Keratinocyte (primary cell): Measurements from ENCODE around the gene ZNF710. TPM values are rescaled to one million over a fixed set of nuclear protein-coding genes. Genes with fewer than 3 reads are reported as not detected.

Experiments used
- DNase-seq: peaks from one replicate; pipeline ENCODE4 v3.0.0-alpha.2; 2011; ENCODE audit warnings: low read depth, missing footprints, low spot score
- FAIRE-seq: peaks from 2 replicates; lab custom pipeline; 2011; peaks lifted over from hg19 to GRCh38; lab: Jason Lieb, UNC
- H2AFZ ChIP-seq: 2 replicates; pipeline ENCODE4 v1.6.0; 2012; ENCODE audit warnings: low read length, control low read depth, inconsistent platforms; ENCODE audit not compliant: control insufficient read depth
- H3K27ac ChIP-seq: 2 replicates; pipeline ENCODE4 v1.5.1; 2011; ENCODE audit warnings: low read length; ENCODE audit not compliant: control insufficient read depth, insufficient read depth
- H3K27me3 ChIP-seq: 3 replicates; pipeline ENCODE4 v1.6.0; 2011; ENCODE audit warnings: low read length; ENCODE audit not compliant: control insufficient read depth, insufficient read depth; ENCODE audit errors: extremely low read depth
- H3K36me3 ChIP-seq, 2 experiments: 2 replicates in 1 of 2; 3 replicates in 1 of 2; pipeline ENCODE4 v1.5.1; 2011; ENCODE audit warnings: low read length in 2 of 2, mild to moderate bottlenecking in 1 of 2; ENCODE audit not compliant: control insufficient read depth in 2 of 2, insufficient read depth in 2 of 2; ENCODE audit errors: extremely low read depth in 1 of 2
- H3K4me1 ChIP-seq: 3 replicates; pipeline ENCODE4 v1.5.1; 2011; ENCODE audit warnings: low read length; ENCODE audit not compliant: control insufficient read depth, insufficient read depth; ENCODE audit errors: extremely low read depth
- H3K4me2 ChIP-seq: 3 replicates; pipeline ENCODE4 v1.6.0; 2011; ENCODE audit warnings: low read depth, low read length; ENCODE audit not compliant: control insufficient read depth, insufficient read depth; ENCODE audit errors: extremely low read depth
- H3K4me3 ChIP-seq, 3 experiments: fragments of 200-600 bp in 1 of 3; sonication (generic) in 1 of 3; 2 replicates in 2 of 3; 3 replicates in 1 of 3; pipeline ENCODE4 v1.5.1; 2011 to 2016; ENCODE audit warnings: low read length in 3 of 3, mild to moderate bottlenecking in 3 of 3, control low read depth in 2 of 3, inconsistent platforms in 1 of 3, low read depth in 1 of 3, mixed read lengths in 1 of 3, mixed run types in 1 of 3, moderate library complexity in 1 of 3; ENCODE audit not compliant: control insufficient read depth in 2 of 3, insufficient read depth in 2 of 3; ENCODE audit errors: extremely low read depth in 1 of 3
- H3K79me2 ChIP-seq: 2 replicates; pipeline ENCODE4 v1.6.0; 2012; ENCODE audit warnings: low read length; ENCODE audit not compliant: control insufficient read depth, insufficient read depth
- H3K9ac ChIP-seq: 3 replicates; pipeline ENCODE4 v1.6.0; 2011; ENCODE audit warnings: low read length; ENCODE audit not compliant: control insufficient read depth, insufficient read depth; ENCODE audit errors: extremely low read depth
- H3K9me1 ChIP-seq: 3 replicates; pipeline ENCODE4 v1.6.0; 2011; ENCODE audit warnings: low read length; ENCODE audit not compliant: control insufficient read depth, insufficient read depth; ENCODE audit errors: extremely low read depth
- H3K9me3 ChIP-seq: 2 replicates; pipeline ENCODE4 v1.5.1; 2012; ENCODE audit warnings: low read depth, low read length; ENCODE audit not compliant: control insufficient read depth
- H4K20me1 ChIP-seq: 3 replicates; pipeline ENCODE4 v1.6.0; 2011; ENCODE audit warnings: low read length; ENCODE audit not compliant: control insufficient read depth, insufficient read depth; ENCODE audit errors: extremely low read depth
- EZH2 ChIP-seq: IDR thresholded peaks from one replicate; pipeline ENCODE4 v1.6.1; 2012; ENCODE audit warnings: inconsistent platforms, mild to moderate bottlenecking, low read length, moderate library complexity
- dilution Hi-C: fragments of 300-500 bp; cut with MboI; formaldehyde crosslinking; loops from one replicate; pipeline ENCODE4 v1.7.0; 2020; ENCODE audit warnings: low sequenced_read_pairs; ENCODE audit not compliant: extremely low pct_ligation_motif_present
- polyA plus RNA-seq, 5 experiments: library from polyadenylated mRNA; depleted of rRNA in 3 of 5; stranded (reverse) in 3 of 5; stranded (forward) in 1 of 5; unstranded in 1 of 5; fragments of >200 nt; gene quantifications; 1 replicate in 1 of 5; 2 replicates in 3 of 5; 3 replicates in 1 of 5; pipeline versions ENCODE4 v1.2.1 to v1.2.3, GENCODE V29; 2011 to 2012; ENCODE audit warnings: missing spikeins in 2 of 5, low read depth in 1 of 5, low replicate concordance in 1 of 5
- TF ChIP-seq, protein P1 (sequence below), 3 experiments: IDR thresholded peaks in 1 of 3; conservative IDR thresholded peaks in 1 of 3; optimal IDR thresholded peaks in 1 of 3; 2 replicates in 2 of 3; 3 replicates in 1 of 3; pipeline versions ENCODE3 to v1.5.1; 2011; ENCODE audit warnings: low read length in 3 of 3, mild to moderate bottlenecking in 3 of 3, moderate library complexity in 2 of 3, control low read depth in 1 of 3, inconsistent platforms in 1 of 3; ENCODE audit not compliant: insufficient read depth in 2 of 3; ENCODE audit errors: extremely low read depth in 1 of 3

The ZNF710 gene
- polyA plus RNA-seq, 1 donor (not counting 4 experiments of a cell fraction or from before 2014, with no cell fraction given): 4.5 TPM

DNA sequence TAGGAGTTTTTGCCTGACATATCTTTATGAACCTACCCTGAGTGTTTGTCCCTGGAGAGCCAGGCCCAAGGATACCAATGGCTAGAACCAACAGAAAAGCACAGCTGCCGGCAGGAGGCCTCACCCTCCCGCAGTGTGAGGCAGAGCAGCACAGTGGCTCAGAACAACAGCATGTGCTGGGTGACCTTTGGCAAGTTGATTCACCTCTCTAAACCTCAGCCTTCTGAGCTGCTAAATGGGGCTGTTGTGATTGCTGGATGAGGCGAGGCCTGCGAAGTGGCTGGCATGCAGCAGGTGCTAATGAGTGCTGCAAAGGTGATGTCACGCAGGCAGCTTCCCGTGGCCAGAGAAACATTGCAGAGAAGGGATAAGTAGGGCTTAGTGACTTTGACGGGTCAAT is 77.8 kb downstream of the ZNF710 start:
- Histone ChIP-seq H3K79me2 (no peaks in the 10 kb centered on the region), H3K27ac (no peak overlapping the region), H3K36me3 (peaks cover 6 to 23% of the 10 kb centered on the region in 2 experiments), H4K20me1 (no peaks in the 10 kb centered on the region), H3K4me2 (no peak overlapping the region), H2AFZ (no peak overlapping the region), H3K4me1 (peaks cover 19% of the 10 kb centered on the region), H3K27me3 (no peaks in the 10 kb centered on the region), H3K9me1 (no peaks in the 10 kb centered on the region), H3K9me3 (no peaks in the 10 kb centered on the region), H3K4me3 (no peak overlapping the region), H3K9ac (no peak overlapping the region)
- DNase-seq (no peak), FAIRE-seq (no peak)
- no peak for TF ChIP-seq EZH2
- TF ChIP-seq, protein P1, sequence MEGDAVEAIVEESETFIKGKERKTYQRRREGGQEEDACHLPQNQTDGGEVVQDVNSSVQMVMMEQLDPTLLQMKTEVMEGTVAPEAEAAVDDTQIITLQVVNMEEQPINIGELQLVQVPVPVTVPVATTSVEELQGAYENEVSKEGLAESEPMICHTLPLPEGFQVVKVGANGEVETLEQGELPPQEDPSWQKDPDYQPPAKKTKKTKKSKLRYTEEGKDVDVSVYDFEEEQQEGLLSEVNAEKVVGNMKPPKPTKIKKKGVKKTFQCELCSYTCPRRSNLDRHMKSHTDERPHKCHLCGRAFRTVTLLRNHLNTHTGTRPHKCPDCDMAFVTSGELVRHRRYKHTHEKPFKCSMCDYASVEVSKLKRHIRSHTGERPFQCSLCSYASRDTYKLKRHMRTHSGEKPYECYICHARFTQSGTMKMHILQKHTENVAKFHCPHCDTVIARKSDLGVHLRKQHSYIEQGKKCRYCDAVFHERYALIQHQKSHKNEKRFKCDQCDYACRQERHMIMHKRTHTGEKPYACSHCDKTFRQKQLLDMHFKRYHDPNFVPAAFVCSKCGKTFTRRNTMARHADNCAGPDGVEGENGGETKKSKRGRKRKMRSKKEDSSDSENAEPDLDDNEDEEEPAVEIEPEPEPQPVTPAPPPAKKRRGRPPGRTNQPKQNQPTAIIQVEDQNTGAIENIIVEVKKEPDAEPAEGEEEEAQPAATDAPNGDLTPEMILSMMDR (optimal IDR thresholded peaks at IDR 0.05 in 1 of 3, IDR thresholded peaks at IDR 0.05 in 1 of 3, conservative IDR thresholded peaks at IDR 0.05 in 1 of 3; ENCODE audit: extremely low read depth in 1 of 3, insufficient read depth in 2 of 3, low read length in 3 of 3): no peak
- dilution Hi-C loops: no loop called here

DNA sequence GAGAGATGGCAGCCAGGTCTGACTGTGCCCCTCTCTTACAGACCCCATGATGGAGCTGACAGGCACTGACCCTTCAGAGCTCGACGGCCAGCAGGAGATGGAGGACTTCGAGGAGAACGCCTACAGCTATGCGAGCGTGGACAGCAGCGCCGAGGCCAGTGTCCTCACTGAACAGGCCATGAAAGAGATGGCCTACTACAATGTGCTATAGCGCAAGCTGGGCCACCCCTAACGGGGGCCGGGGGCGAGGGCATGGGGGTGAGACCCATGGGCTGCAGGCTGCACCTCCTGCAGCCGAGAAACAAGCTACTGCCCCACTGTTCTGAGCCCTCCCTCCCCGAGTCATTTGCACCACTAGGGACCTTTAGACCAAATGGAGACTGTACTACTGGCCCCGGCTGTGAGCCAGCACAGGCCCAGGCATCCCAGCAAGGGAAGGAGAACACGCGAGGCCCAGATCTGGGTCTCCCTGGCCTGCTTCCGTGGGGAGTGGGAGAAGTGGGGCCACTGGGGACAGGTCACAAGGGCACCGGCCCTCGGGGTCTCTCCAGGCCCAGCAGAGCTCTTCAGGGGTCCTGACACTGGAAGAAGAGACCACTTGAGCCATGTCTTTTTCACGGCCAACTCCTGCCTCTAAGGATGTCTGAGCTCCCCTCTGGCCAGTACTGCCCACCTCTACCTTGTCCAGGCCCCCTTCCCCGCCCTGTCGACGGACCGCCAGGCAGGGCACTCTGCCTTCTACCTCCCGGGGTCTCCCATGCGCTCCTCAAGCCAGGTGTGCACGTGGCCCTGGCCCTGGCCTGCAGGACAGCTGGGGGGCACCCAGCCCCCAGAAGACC is 78.7 kb downstream of the ZNF710 start:
- H2AFZ ChIP-seq: no peak overlapping the region
- DNase-seq: no peak
- H4K20me1 ChIP-seq: no peaks in the 10 kb centered on the region
- H3K27ac ChIP-seq: no peak overlapping the region
- no peak for FAIRE-seq
- H3K9me1 ChIP-seq: no peaks in the 10 kb centered on the region
- H3K4me3 ChIP-seq: no peak overlapping the region
- H3K9me3 ChIP-seq: no peaks in the 10 kb centered on the region
- dilution Hi-C loops: no loop called here
- no peaks in the 10 kb centered on the region for H3K27me3 ChIP-seq
- H3K9ac ChIP-seq: no peak overlapping the region
- no peak for TF ChIP-seq EZH2
- TF ChIP-seq, protein P1 (optimal IDR thresholded peaks at IDR 0.05 in 1 of 3, IDR thresholded peaks at IDR 0.05 in 1 of 3, conservative IDR thresholded peaks at IDR 0.05 in 1 of 3; ENCODE audit: extremely low read depth in 1 of 3, insufficient read depth in 2 of 3, low read length in 3 of 3): no peak
- H3K79me2 ChIP-seq: no peaks in the 10 kb centered on the region
- H3K36me3 ChIP-seq: peaks cover 5 to 21% of the 10 kb centered on the region in 2 experiments
- H3K4me2 ChIP-seq: no peak overlapping the region
- peaks cover 15% of the 10 kb centered on the region for H3K4me1 ChIP-seq
